Measurements from ENCODE around the gene IDI2. TPM values are rescaled to one million over a fixed set of nuclear protein-coding genes. Genes with fewer than 3 reads are reported as not detected.
"Not testable (repeated sequence)": the region's sequence is repeated elsewhere in the genome, so short reads cannot be mapped to it uniquely, and the experiment has no call there.

The IDI2 gene
- total RNA-seq, 1 donor from 2014 or later: not detected

GRCh38 chr10:1045415-1045814 lies 19.8 kb upstream of the IDI2 start:
- no peak for DNase-seq

GRCh38 chr10:1044964-1045363 lies 19.3 kb upstream of the IDI2 start:
- DNase-seq: no peak

GRCh38 chr10:1044146-1044545 lies 18.5 kb upstream of the IDI2 start:
- DNase-seq: no peak

- DNase-seq: peak; percentile 59
Measured at GRCh38 chr10:1043532-1043995, 17.9 kb upstream of the IDI2 start.

- DNase-seq: no peak
Measured at GRCh38 chr10:1041514-1041913, 15.9 kb upstream of the IDI2 start.

GRCh38 chr10:1040133-1040532 lies 14.5 kb upstream of the IDI2 start:
- DNase-seq: no peak

GRCh38 chr10:1038769-1039168 lies 13.1 kb upstream of the IDI2 start:
- not testable (repeated sequence) for DNase-seq

GRCh38 chr10:1037098-1037497 lies 11.4 kb upstream of the IDI2 start:
- DNase-seq: no peak

GRCh38 chr10:1036341-1036791 lies 10.7 kb upstream of the IDI2 start:
- peak; percentile 33 for DNase-seq

GRCh38 chr10:1035201-1035600 lies 9.5 kb upstream of the IDI2 start:
- no peak for DNase-seq

- DNase-seq: no peak
Measured at GRCh38 chr10:1034758-1035157, 9.1 kb upstream of the IDI2 start.

- DNase-seq: no peak
Measured at GRCh38 chr10:1033601-1034000, 7.9 kb upstream of the IDI2 start.

GRCh38 chr10:1029838-1030237 lies 4.2 kb upstream of the IDI2 start:
- no peak for DNase-seq

- DNase-seq: no peak
Measured at GRCh38 chr10:1026578-1026977, 919 bp upstream of the IDI2 start.

GRCh38 chr10:1024103-1024502 lies 1.6 kb downstream of the IDI2 start:
- no peak for DNase-seq

- DNase-seq: no peak
Measured at GRCh38 chr10:1022413-1022812, 3.2 kb downstream of the IDI2 start.

GRCh38 chr10:1020958-1021357 lies 4.7 kb downstream of the IDI2 start:
- DNase-seq: no peak

GRCh38 chr10:1020460-1020859 lies 5.2 kb downstream of the IDI2 start:
- DNase-seq: no peak

GRCh38 chr10:1019362-1019761 lies 6.3 kb downstream of the IDI2 start:
- DNase-seq: no peak

GRCh38 chr10:1015688-1016087 lies 10.0 kb downstream of the IDI2 start:
- no peak for DNase-seq

- no peak for DNase-seq
Measured at GRCh38 chr10:1011696-1012095, 14.0 kb downstream of the IDI2 start.

- no peak for DNase-seq
Measured at GRCh38 chr10:1010703-1011102, 15.0 kb downstream of the IDI2 start.

GRCh38 chr10:1009947-1010346 lies 15.7 kb downstream of the IDI2 start:
- DNase-seq: not testable (repeated sequence)

GRCh38 chr10:1009071-1009494 lies 16.6 kb downstream of the IDI2 start:
- DNase-seq: no peak

- no peak for DNase-seq
Measured at GRCh38 chr10:1007583-1007982, 18.1 kb downstream of the IDI2 start.

GRCh38 chr10:1006573-1006972 lies 19.1 kb downstream of the IDI2 start:
- DNase-seq: no peak

All from dermis blood vessel endothelial cell (primary cell).